ENCODE data around the gene CHRDL2.

DNA sequence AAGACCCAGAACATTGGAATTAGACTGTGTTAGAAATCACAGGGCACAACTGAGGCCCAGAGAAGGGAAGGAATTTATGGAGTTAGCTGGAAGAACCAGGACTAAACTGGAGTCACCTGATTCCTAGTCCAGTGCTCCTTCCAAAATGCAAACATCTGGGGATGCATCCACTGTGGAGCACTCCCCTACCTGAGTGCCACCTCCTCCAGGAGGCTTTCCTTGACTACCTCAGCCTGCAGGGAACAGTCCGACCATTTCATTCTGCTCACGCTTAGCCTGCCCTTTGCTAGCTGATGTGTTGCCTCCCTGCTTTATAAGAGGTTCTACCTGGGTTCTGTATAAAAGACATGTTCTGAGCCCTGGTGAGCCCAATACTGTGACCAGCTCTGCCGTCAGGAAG lies 24.0 kb downstream of the CHRDL2 start:
- no peak for TF ChIP-seq POLR2A (IDR thresholded peaks at IDR 0.05)
- TF ChIP-seq, protein P1, sequence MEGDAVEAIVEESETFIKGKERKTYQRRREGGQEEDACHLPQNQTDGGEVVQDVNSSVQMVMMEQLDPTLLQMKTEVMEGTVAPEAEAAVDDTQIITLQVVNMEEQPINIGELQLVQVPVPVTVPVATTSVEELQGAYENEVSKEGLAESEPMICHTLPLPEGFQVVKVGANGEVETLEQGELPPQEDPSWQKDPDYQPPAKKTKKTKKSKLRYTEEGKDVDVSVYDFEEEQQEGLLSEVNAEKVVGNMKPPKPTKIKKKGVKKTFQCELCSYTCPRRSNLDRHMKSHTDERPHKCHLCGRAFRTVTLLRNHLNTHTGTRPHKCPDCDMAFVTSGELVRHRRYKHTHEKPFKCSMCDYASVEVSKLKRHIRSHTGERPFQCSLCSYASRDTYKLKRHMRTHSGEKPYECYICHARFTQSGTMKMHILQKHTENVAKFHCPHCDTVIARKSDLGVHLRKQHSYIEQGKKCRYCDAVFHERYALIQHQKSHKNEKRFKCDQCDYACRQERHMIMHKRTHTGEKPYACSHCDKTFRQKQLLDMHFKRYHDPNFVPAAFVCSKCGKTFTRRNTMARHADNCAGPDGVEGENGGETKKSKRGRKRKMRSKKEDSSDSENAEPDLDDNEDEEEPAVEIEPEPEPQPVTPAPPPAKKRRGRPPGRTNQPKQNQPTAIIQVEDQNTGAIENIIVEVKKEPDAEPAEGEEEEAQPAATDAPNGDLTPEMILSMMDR (IDR thresholded peaks at IDR 0.05 in 4 of 5, conservative IDR thresholded peaks at IDR 0.05 in 1 of 5), result no peak

Measured in gastrocnemius medialis (tissue), 4 donors.